HCT116 (cell line): ENCODE measurements around the gene TSPAN13. TPM values are rescaled to one million over a fixed set of nuclear protein-coding genes. Genes with fewer than 3 reads are reported as not detected.

Source experiments
- ATAC-seq: fragments of 200-7000 bp; cut with Tn5 transposase; 2 replicates; pipeline ENCODE4 v1.9.1; 2020; ENCODE audit warnings: mild to moderate bottlenecking, moderate library complexity
- BruUV-seq: library from RNA; stranded (reverse); fragments of 400-500 nt; replicated peaks from 2 replicates; lab custom pipeline; 2021; lab: Mats Ljungman, UMichigan
- CTCF ChIA-PET: fragments of 300-600 bp; sonication (Branson Sonifier 250); formaldehyde crosslinking; loops from one replicate; lab custom pipeline; 2021; ENCODE audit warnings: antibody characterized with exemption; lab: Charles Lee
- POLR2A ChIA-PET: fragments of 300-600, 350-600 bp; sonication (Branson Sonifier 250); formaldehyde crosslinking; loops from one replicate; lab custom pipeline; 2021; ENCODE audit warnings: antibody characterized with exemption; lab: Charles Lee
- RAD21 ChIA-PET, 2 experiments: fragments of 300-600 bp; sonication (Branson Sonifier 250); formaldehyde crosslinking; loops; one replicate each; lab custom pipeline; 2023; ENCODE audit warnings: low total read pairs in 2 of 2; ENCODE audit not compliant: uncharacterized antibody in 2 of 2, unreplicated experiment in 2 of 2, low non-redundant PET in 1 of 2; lab: Charles Lee
- DNase-seq: peaks from one replicate; pipeline ENCODE4 v3.0.0-alpha.2; 2010; ENCODE audit warnings: low read depth, low spot score
- H2AFZ ChIP-seq: fragments of 200-600 bp; shearing (Covaris generic), sonication (generic); 2 replicates; pipeline ENCODE4 v1.6.1; 2017; ENCODE audit warnings: low read depth, mixed run types, mixed read lengths, antibody characterized with exemption, low read length; ENCODE audit not compliant: poor library complexity, severe bottlenecking
- H3K27ac ChIP-seq: 2 replicates; pipeline ENCODE4 v1.5.1; 2012; ENCODE audit warnings: low read depth, low read length
- H3K27me3 ChIP-seq: fragments of 200-600 bp; sonication (generic); 2 replicates; pipeline ENCODE4 v1.6.1; 2016; ENCODE audit warnings: mixed run types, low read length, mixed read lengths; ENCODE audit not compliant: insufficient read depth
- H3K36me3 ChIP-seq, 2 experiments: fragments of 200-500 bp in 1 of 2; fragments of 200-600 bp in 1 of 2; sonication (Bioruptor generic) in 1 of 2; sonication (generic) in 1 of 2; 2 replicates each; pipeline versions ENCODE4 v1.5.1 to v1.6.1; 2014 to 2016; ENCODE audit warnings: low read length in 2 of 2, inconsistent platforms in 1 of 2, mixed read lengths in 1 of 2, mixed run types in 1 of 2; ENCODE audit not compliant: insufficient read depth in 2 of 2, control insufficient read depth in 1 of 2
- H3K4me1 ChIP-seq, 2 experiments: fragments of 200-600 bp in 1 of 2; sonication (generic) in 1 of 2; 2 replicates each; pipeline versions ENCODE4 v1.5.1 to v1.6.1; 2012 to 2017; ENCODE audit warnings: low read length in 2 of 2, inconsistent platforms in 1 of 2, mild to moderate bottlenecking in 1 of 2, mixed read lengths in 1 of 2, mixed run types in 1 of 2, moderate library complexity in 1 of 2; ENCODE audit not compliant: insufficient read depth in 2 of 2, control insufficient read depth in 1 of 2
- H3K4me2 ChIP-seq: fragments of 200-600 bp; sonication (generic); 2 replicates; pipeline ENCODE4 v1.6.1; 2017; ENCODE audit warnings: mixed run types, low read length, mixed read lengths
- H3K4me3 ChIP-seq, 2 experiments: fragments of 200-600 bp in 1 of 2; sonication (generic) in 1 of 2; replicated peaks in 1 of 2; 2 replicates each; pipeline ENCODE4 v1.5.1; 2011 to 2016; ENCODE audit warnings: low read length in 2 of 2, control low read depth in 1 of 2, low read depth in 1 of 2, mild to moderate bottlenecking in 1 of 2, mixed read lengths in 1 of 2, mixed run types in 1 of 2
- H3K79me2 ChIP-seq: fragments of 200-600 bp; sonication (generic); 2 replicates; pipeline ENCODE4 v1.6.1; 2017; ENCODE audit warnings: mild to moderate bottlenecking, mixed run types, low read length, moderate library complexity, mixed read lengths; ENCODE audit not compliant: insufficient read depth
- H3K9ac ChIP-seq: fragments of 200-600 bp; sonication (generic); 2 replicates; pipeline ENCODE4 v1.6.1; 2016; ENCODE audit warnings: low read length, mixed read lengths
- H3K9me2 ChIP-seq: fragments of 200-600 bp; sonication (generic), shearing (Covaris generic); 2 replicates; pipeline ENCODE4 v1.6.1; 2017; ENCODE audit warnings: mixed run types, mild to moderate bottlenecking, moderate library complexity; ENCODE audit not compliant: insufficient read depth
- H3K9me3 ChIP-seq, 2 experiments: fragments of 200-500 bp in 1 of 2; fragments of 200-600 bp in 1 of 2; sonication (Bioruptor generic) in 1 of 2; sonication (generic) in 1 of 2; 2 replicates each; pipeline ENCODE4 v1.6.1; 2014 to 2017; ENCODE audit warnings: low read length in 2 of 2, mixed read lengths in 2 of 2, inconsistent platforms in 1 of 2, low read depth in 1 of 2, mild to moderate bottlenecking in 1 of 2, mixed run types in 1 of 2, moderate library complexity in 1 of 2; ENCODE audit not compliant: control insufficient read depth in 1 of 2, insufficient read depth in 1 of 2
- H4K20me1 ChIP-seq: fragments of 200-600 bp; sonication (generic), shearing (Covaris generic); 2 replicates; pipeline ENCODE4 v1.6.1; 2017; ENCODE audit warnings: mixed run types, mild to moderate bottlenecking, moderate library complexity; ENCODE audit not compliant: insufficient read depth
- CBX3 ChIP-seq: IDR thresholded peaks from 2 replicates; pipeline ENCODE4 v1.6.1; 2012; ENCODE audit warnings: low read depth
- CEBPB ChIP-seq: IDR thresholded peaks from 2 replicates; pipeline ENCODE4 v1.6.1; 2012; ENCODE audit warnings: low read depth
- EGR1 ChIP-seq: IDR thresholded peaks from 2 replicates; pipeline ENCODE4 v1.6.1; 2012; ENCODE audit warnings: low read depth
- ELF1 ChIP-seq: IDR thresholded peaks from 2 replicates; pipeline ENCODE4 v1.6.1; 2012; ENCODE audit warnings: low read depth, borderline replicate concordance
- EZH2phosphoT487 ChIP-seq: fragments of 200-600 bp; IDR thresholded peaks from 2 replicates; pipeline ENCODE4 v1.6.1; 2018; ENCODE audit warnings: antibody characterized with exemption, borderline replicate concordance
- FOSL1 ChIP-seq: IDR thresholded peaks from 2 replicates; pipeline ENCODE4 v1.6.1; 2012; ENCODE audit warnings: low read depth
- JUND ChIP-seq: IDR thresholded peaks from 2 replicates; pipeline ENCODE4 v1.6.1; 2012
- RAD21 ChIP-seq: IDR thresholded peaks from 2 replicates; pipeline ENCODE4 v1.6.1; 2012; ENCODE audit warnings: low read depth, mild to moderate bottlenecking
- SP1 ChIP-seq: IDR thresholded peaks from 2 replicates; pipeline ENCODE4 v1.6.1; 2012; ENCODE audit warnings: low read depth
- SRF ChIP-seq: IDR thresholded peaks from 2 replicates; pipeline ENCODE4 v1.6.1; 2012; ENCODE audit warnings: low read depth
- intact Hi-C: fragments of 100-400 bp; cut with micrococcal nuclease; formaldehyde crosslinking; loops from 2 replicates; pipeline ENCODE4 v1.10.0; 2022
- total RNA-seq: library from RNA; stranded (reverse); gene quantifications from one replicate; pipeline ENCODE4 v1.2.1, GENCODE V29; 2021; ENCODE audit not compliant: unreplicated experiment
- TF ChIP-seq, protein P1 (sequence below): IDR thresholded peaks from 2 replicates; pipeline ENCODE4 v1.6.1; 2012
- TF ChIP-seq, protein P2 (sequence below): IDR thresholded peaks from 2 replicates; pipeline ENCODE4 v1.6.1; 2012
- TF ChIP-seq, protein P3 (sequence below): IDR thresholded peaks from 2 replicates; pipeline ENCODE4 v1.6.1; 2011; ENCODE audit warnings: mild to moderate bottlenecking, low read length, moderate library complexity; ENCODE audit not compliant: insufficient replicate concordance; ENCODE audit errors: extremely low read depth

TSPAN13 gene
- total RNA-seq, 1 experiment from 2014 or later = 18.5 TPM

DNA sequence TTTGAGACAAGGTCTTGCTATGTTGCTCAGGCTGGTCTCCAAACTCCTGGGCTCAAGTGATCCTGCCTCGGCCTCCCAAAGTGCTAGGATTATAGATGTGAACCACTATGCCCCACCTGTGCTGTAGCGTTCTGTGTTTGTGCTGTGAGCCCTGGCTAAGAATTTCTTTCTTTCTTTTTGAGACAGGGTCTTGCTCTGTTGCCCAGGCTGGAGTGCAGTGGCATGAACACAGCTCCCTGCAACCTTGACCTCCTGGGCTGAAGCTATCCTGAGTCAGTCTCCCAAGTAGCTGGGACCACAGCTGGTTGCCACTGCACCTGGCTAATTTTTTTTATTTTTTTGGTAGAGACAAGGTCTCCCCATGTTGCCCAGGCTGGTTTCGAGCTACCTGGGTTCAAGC, 11.4 kb downstream of the TSPAN13 start:
- BruUV-seq = no TSS peak
- Histone ChIP-seq H3K27ac (no peak overlapping the region), H3K79me2 (no peaks in the 10 kb centered on the region), H3K4me2 (no peak overlapping the region), H3K9me2 (no peaks in the 10 kb centered on the region), H2AFZ (no peak overlapping the region), H4K20me1 (no peaks in the 10 kb centered on the region), H3K4me1 (no peaks in the 10 kb centered on the region), H3K9ac (no peak overlapping the region), H3K36me3 (no peaks in the 10 kb centered on the region), H3K27me3 (no peaks in the 10 kb centered on the region), H3K4me3 (no peak overlapping the region), H3K9me3 (no peaks in the 10 kb centered on the region)
- ChIA-PET POLR2A (no interaction called here), RAD21 (no interaction called here), CTCF (no interaction called here)
- no peak for TF ChIP-seq EZH2phosphoT487
- TF ChIP-seq, protein P1, sequence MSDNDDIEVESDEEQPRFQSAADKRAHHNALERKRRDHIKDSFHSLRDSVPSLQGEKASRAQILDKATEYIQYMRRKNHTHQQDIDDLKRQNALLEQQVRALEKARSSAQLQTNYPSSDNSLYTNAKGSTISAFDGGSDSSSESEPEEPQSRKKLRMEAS = no peak
- TF ChIP-seq RAD21 = no peak
- TF ChIP-seq, protein P2, sequence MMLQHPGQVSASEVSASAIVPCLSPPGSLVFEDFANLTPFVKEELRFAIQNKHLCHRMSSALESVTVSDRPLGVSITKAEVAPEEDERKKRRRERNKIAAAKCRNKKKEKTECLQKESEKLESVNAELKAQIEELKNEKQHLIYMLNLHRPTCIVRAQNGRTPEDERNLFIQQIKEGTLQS = no peak
- no peak for TF ChIP-seq ELF1
- no peak for TF ChIP-seq FOSL1
- TF ChIP-seq SP1 = no peak
- no peak for TF ChIP-seq JUND
- TF ChIP-seq EGR1 = no peak
- TF ChIP-seq, protein P3, sequence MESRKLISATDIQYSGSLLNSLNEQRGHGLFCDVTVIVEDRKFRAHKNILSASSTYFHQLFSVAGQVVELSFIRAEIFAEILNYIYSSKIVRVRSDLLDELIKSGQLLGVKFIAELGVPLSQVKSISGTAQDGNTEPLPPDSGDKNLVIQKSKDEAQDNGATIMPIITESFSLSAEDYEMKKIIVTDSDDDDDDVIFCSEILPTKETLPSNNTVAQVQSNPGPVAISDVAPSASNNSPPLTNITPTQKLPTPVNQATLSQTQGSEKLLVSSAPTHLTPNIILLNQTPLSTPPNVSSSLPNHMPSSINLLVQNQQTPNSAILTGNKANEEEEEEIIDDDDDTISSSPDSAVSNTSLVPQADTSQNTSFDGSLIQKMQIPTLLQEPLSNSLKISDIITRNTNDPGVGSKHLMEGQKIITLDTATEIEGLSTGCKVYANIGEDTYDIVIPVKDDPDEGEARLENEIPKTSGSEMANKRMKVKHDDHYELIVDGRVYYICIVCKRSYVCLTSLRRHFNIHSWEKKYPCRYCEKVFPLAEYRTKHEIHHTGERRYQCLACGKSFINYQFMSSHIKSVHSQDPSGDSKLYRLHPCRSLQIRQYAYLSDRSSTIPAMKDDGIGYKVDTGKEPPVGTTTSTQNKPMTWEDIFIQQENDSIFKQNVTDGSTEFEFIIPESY = no peak
- TF ChIP-seq CBX3 = no peak
- no peak for TF ChIP-seq SRF
- no peak for TF ChIP-seq CEBPB
- DNase-seq (no peak), ATAC-seq (no peak)
- intact Hi-C loops = no loop called here
